Measurements from ENCODE around the gene OGFOD1.
"Not testable (repeated sequence)": the region's sequence is repeated elsewhere in the genome, so short reads cannot be mapped to it uniquely, and the experiment has no call there.

The OGFOD1 gene

GRCh38 chr16:56481468-56482122 is 30.2 kb downstream of the OGFOD1 start:
- no peak for DNase-seq

- DNase-seq, result no peak
Measured at GRCh38 chr16:56482683-56483236, 31.4 kb downstream of the OGFOD1 start.

GRCh38 chr16:56483394-56483793 is 32.0 kb downstream of the OGFOD1 start:
- no peak for DNase-seq

GRCh38 chr16:56488035-56488434 is 36.7 kb downstream of the OGFOD1 start:
- DNase-seq, result no peak

- DNase-seq, result not testable (repeated sequence)
Measured at GRCh38 chr16:56488868-56489267, 37.5 kb downstream of the OGFOD1 start.

GRCh38 chr16:56491657-56492261 is 40.4 kb downstream of the OGFOD1 start:
- DNase-seq, result no peak

GRCh38 chr16:56493126-56493525 is 41.8 kb downstream of the OGFOD1 start:
- no peak for DNase-seq

GRCh38 chr16:56493815-56494214 is 42.5 kb downstream of the OGFOD1 start:
- DNase-seq, result no peak

- no peak for DNase-seq
Measured at GRCh38 chr16:56505181-56505580, 53.8 kb downstream of the OGFOD1 start.

GRCh38 chr16:56506941-56507340 is 55.6 kb downstream of the OGFOD1 start:
- no peak for DNase-seq

- DNase-seq, result no peak
Measured at GRCh38 chr16:56510544-56510943, 59.2 kb downstream of the OGFOD1 start.

- DNase-seq, result no peak
Measured at GRCh38 chr16:56512025-56512424, 60.7 kb downstream of the OGFOD1 start.

- DNase-seq, result no peak
Measured at GRCh38 chr16:56513091-56513490, 61.7 kb downstream of the OGFOD1 start.

- DNase-seq, result peak; percentile 70
Measured at GRCh38 chr16:56513972-56514371, 62.6 kb downstream of the OGFOD1 start.

- no peak for DNase-seq
Measured at GRCh38 chr16:56514845-56515244, 63.5 kb downstream of the OGFOD1 start.

GRCh38 chr16:56515665-56516064 is 64.3 kb downstream of the OGFOD1 start:
- DNase-seq, result no peak

- no peak for DNase-seq
Measured at GRCh38 chr16:56517206-56517605, 65.9 kb downstream of the OGFOD1 start.

GRCh38 chr16:56518425-56518824 is 67.1 kb downstream of the OGFOD1 start:
- no peak for DNase-seq

GRCh38 chr16:56519459-56520250 is 68.3 kb downstream of the OGFOD1 start, which contains the start of gene BBS2:
TSS of gene BBS2 (minus strand) at chr16:56520024. CDS start at chr16:56519862, 162 bp downstream.
- DNase-seq, result peak; percentile 90

- no peak for DNase-seq
Measured at GRCh38 chr16:56520251-56520577, 68.9 kb downstream of the OGFOD1 start.

- DNase-seq, result no peak
Measured at GRCh38 chr16:56525236-56525635, 73.9 kb downstream of the OGFOD1 start.
